HEK293T (cell line): Measurements from ENCODE around the gene PHLPP1.

ENCODE experiments used
- CTCF ChIA-PET: fragments of 350-600 bp; formaldehyde crosslinking; extraction: SDS; loops from one replicate; lab custom pipeline; 2021; ENCODE audit warnings: antibody characterized with exemption, inconsistent platforms; lab: Yijun Ruan, JAX
- POLR2A ChIA-PET: fragments of 350-600 bp; formaldehyde crosslinking; extraction: SDS; loops from one replicate; lab custom pipeline; 2020; ENCODE audit warnings: antibody characterized with exemption, inconsistent platforms; lab: Yijun Ruan, JAX
- DNase-seq: peaks from one replicate; pipeline ENCODE4 v3.0.0; 2012; ENCODE audit warnings: mixed read lengths; ENCODE audit errors: extremely low spot score
- ARNT ChIP-seq: fragments of 450-650 bp; IDR thresholded peaks from 2 replicates; pipeline ENCODE4 v1.6.1; 2017; ENCODE audit warnings: mild to moderate bottlenecking
- BHLHE40 ChIP-seq: fragments of 450-650 bp; IDR thresholded peaks from 2 replicates; pipeline ENCODE4 v1.6.1; 2016; ENCODE audit warnings: mild to moderate bottlenecking, moderate library complexity, borderline replicate concordance
- CTBP1 ChIP-seq: fragments of 450-650 bp; IDR thresholded peaks from 2 replicates; pipeline ENCODE4 v1.6.1; 2016; ENCODE audit warnings: borderline replicate concordance
- ELF4 ChIP-seq: fragments of 450-650 bp; IDR thresholded peaks from 2 replicates; pipeline ENCODE4 v1.6.1; 2017; ENCODE audit warnings: antibody characterized with exemption
- FOXA1 ChIP-seq: fragments of 450-650 bp; IDR thresholded peaks from 2 replicates; pipeline ENCODE4 v1.6.1; 2016; ENCODE audit warnings: mild to moderate bottlenecking
- FOXK2 ChIP-seq: fragments of 450-650 bp; IDR thresholded peaks from 2 replicates; pipeline ENCODE4 v1.6.1; 2016; ENCODE audit warnings: mild to moderate bottlenecking
- FOXM1 ChIP-seq: fragments of 450-650 bp; IDR thresholded peaks from 2 replicates; pipeline ENCODE4 v1.6.1; 2017; ENCODE audit warnings: mild to moderate bottlenecking, borderline replicate concordance
- HDGF ChIP-seq: fragments of 450-650 bp; IDR thresholded peaks from 2 replicates; pipeline ENCODE4 v1.6.1; 2017; ENCODE audit warnings: antibody characterized with exemption, borderline replicate concordance
- L3MBTL2 ChIP-seq: fragments of 450-650 bp; conservative IDR thresholded peaks from 2 replicates; pipeline ENCODE4 v1.6.1; 2016; ENCODE audit warnings: mild to moderate bottlenecking
- LEF1 ChIP-seq: fragments of 450-650 bp; IDR thresholded peaks from 2 replicates; pipeline ENCODE4 v1.6.1; 2017; ENCODE audit warnings: mild to moderate bottlenecking, borderline replicate concordance
- NFRKB ChIP-seq: fragments of 450-650 bp; IDR thresholded peaks from 2 replicates; pipeline ENCODE4 v1.6.1; 2016; ENCODE audit warnings: mild to moderate bottlenecking, moderate library complexity
- PKNOX1 ChIP-seq: fragments of 450-650 bp; IDR thresholded peaks from 2 replicates; pipeline ENCODE4 v1.6.1; 2016
- SP1 ChIP-seq: fragments of 450-650 bp; IDR thresholded peaks from 2 replicates; pipeline ENCODE4 v1.6.1; 2017
- SUZ12 ChIP-seq: fragments of 450-650 bp; IDR thresholded peaks from 2 replicates; pipeline ENCODE4 v1.6.1; 2016; ENCODE audit warnings: mild to moderate bottlenecking
- TARDBP ChIP-seq: fragments of 450-650 bp; IDR thresholded peaks from 2 replicates; pipeline ENCODE4 v1.6.1; 2016
- ZNF384 ChIP-seq: fragments of 450-650 bp; IDR thresholded peaks from 2 replicates; pipeline ENCODE4 v1.6.1; 2016

The PHLPP1 gene

GRCh38 chr18:62792016-62792415 is 76.7 kb downstream of the PHLPP1 start:
- DNase-seq, result no peak
- ChIA-PET POLR2A (no interaction called here), CTCF (interaction anchor here (1.2 kb wide), 1 partner anchor 86 kb away, joined by 3 read pairs; no protein-coding TSS in a partner anchor)
- TF ChIP-seq CTBP1 (no peak), NFRKB (no peak), FOXA1 (no peak), PKNOX1 (no peak), FOXM1 (no peak), ZNF384 (no peak), LEF1 (no peak), ELF4 (no peak), L3MBTL2 (no peak), HDGF (no peak), SP1 (no peak), SUZ12 (no peak), FOXK2 (no peak), BHLHE40 (no peak), ARNT (no peak), TARDBP (no peak)

GRCh38 chr18:62795813-62796212 is 80.5 kb downstream of the PHLPP1 start:
- DNase-seq, result no peak
- POLR2A ChIA-PET, result no interaction called here
- CTCF ChIA-PET, result no interaction called here
- no peak for TF ChIP-seq PKNOX1
- no peak for TF ChIP-seq CTBP1
- TF ChIP-seq TARDBP, result no peak
- no peak for TF ChIP-seq ZNF384
- no peak for TF ChIP-seq FOXM1
- no peak for TF ChIP-seq HDGF
- TF ChIP-seq L3MBTL2, result no peak
- TF ChIP-seq LEF1, result no peak
- no peak for TF ChIP-seq NFRKB
- no peak for TF ChIP-seq FOXK2
- TF ChIP-seq BHLHE40, result no peak
- TF ChIP-seq ARNT, result no peak
- no peak for TF ChIP-seq FOXA1
- TF ChIP-seq SUZ12, result no peak
- TF ChIP-seq ELF4, result no peak

GRCh38 chr18:62796216-62796621 is 80.9 kb downstream of the PHLPP1 start:
- TF ChIP-seq TARDBP (no peak), FOXM1 (no peak)

GRCh38 chr18:62797329-62797728 is 82.0 kb downstream of the PHLPP1 start:
- ChIA-PET CTCF (no interaction called here), POLR2A (no interaction called here)
- TF ChIP-seq LEF1 (no peak), FOXA1 (no peak), ZNF384 (no peak), ARNT (no peak), TARDBP (no peak), FOXM1 (no peak), FOXK2 (no peak), SP1 (no peak)
- DNase-seq, result no peak

More at GRCh38 chr18:62796216-62796621, 80.9 kb downstream of the PHLPP1 start:
- DNase-seq, result no peak
- CTCF ChIA-PET, result no interaction called here
- POLR2A ChIA-PET, result no interaction called here

GRCh38 chr18:62799977-62800376 is 84.6 kb downstream of the PHLPP1 start:
- ChIA-PET POLR2A (interaction anchor here (1.0 kb wide), 1 partner anchor 85 kb away, joined by 3 read pairs; no protein-coding TSS in a partner anchor), CTCF (no interaction called here)
- no peak for TF ChIP-seq ZNF384
- no peak for TF ChIP-seq HDGF
- TF ChIP-seq ARNT, result no peak
- TF ChIP-seq NFRKB, result no peak
- TF ChIP-seq BHLHE40, result no peak
- TF ChIP-seq CTBP1, result no peak
- no peak for TF ChIP-seq TARDBP
- no peak for TF ChIP-seq SP1
- TF ChIP-seq SUZ12, result no peak
- no peak for TF ChIP-seq LEF1
- no peak for TF ChIP-seq ELF4
- no peak for TF ChIP-seq FOXK2
- TF ChIP-seq FOXA1, result no peak
- TF ChIP-seq PKNOX1, result no peak
- TF ChIP-seq L3MBTL2, result no peak
- TF ChIP-seq FOXM1, result no peak
- DNase-seq, result no peak

- CTCF ChIA-PET, result interaction anchor here (0.6 kb wide), 2 partner anchors 64 to 163 kb away, joined by 3 to 5 read pairs; no protein-coding TSS in a partner anchor
- TF ChIP-seq ELF4 (no peak), TARDBP (no peak), BHLHE40 (no peak), ARNT (no peak), CTBP1 (no peak), L3MBTL2 (no peak), SUZ12 (no peak), PKNOX1 (no peak), FOXA1 (no peak)
These were observed 87.2 kb downstream of the PHLPP1 start for GRCh38 chr18:62802523-62802922.

More at GRCh38 chr18:62802523-62802922, 87.2 kb downstream of the PHLPP1 start:
- POLR2A ChIA-PET, result no interaction called here
- no peak for DNase-seq
